SIG-M5 treated with dmso at 0.1 percent for 504 hours (cell line): Measurements from ENCODE around the gene BDKRB2.

Experiments used
- DNase-seq: peaks from one replicate; lab custom pipeline; 2025; ENCODE audit not compliant: unreplicated experiment; lab: John Stamatoyannopoulos, UW

BDKRB2 gene

GRCh38 chr14:96204151-96205058, at the start of gene BDKRB2:
Gene BDKRB2 (plus strand): TSS chr14:96204839. CDS start chr14:96237108, 32,269 bp downstream.
- DNase-seq, result peak; percentile 62

GRCh38 chr14:96154900-96155299, 49.7 kb upstream of the BDKRB2 start:
- DNase-seq, result no peak

GRCh38 chr14:96156804-96157760, 47.6 kb upstream of the BDKRB2 start:
- DNase-seq, result no peak

- no peak for DNase-seq
Observed at GRCh38 chr14:96158735-96159134, 45.9 kb upstream of the BDKRB2 start.

- DNase-seq, result no peak
Observed at GRCh38 chr14:96160076-96160912, 44.3 kb upstream of the BDKRB2 start.

- no peak for DNase-seq
Observed at GRCh38 chr14:96160913-96161310, 43.7 kb upstream of the BDKRB2 start.

GRCh38 chr14:96161636-96162035, 43.0 kb upstream of the BDKRB2 start:
- no peak for DNase-seq

GRCh38 chr14:96162265-96162664, 42.4 kb upstream of the BDKRB2 start:
- DNase-seq, result no peak

GRCh38 chr14:96162741-96163140, 41.9 kb upstream of the BDKRB2 start:
- no peak for DNase-seq

- no peak for DNase-seq
Observed at GRCh38 chr14:96164861-96165490, 39.7 kb upstream of the BDKRB2 start.

- DNase-seq, result no peak
Observed at GRCh38 chr14:96165493-96166436, 38.9 kb upstream of the BDKRB2 start.

- no peak for DNase-seq
Observed at GRCh38 chr14:96166461-96167223, 38.0 kb upstream of the BDKRB2 start.

GRCh38 chr14:96167224-96168148, 37.2 kb upstream of the BDKRB2 start:
- peak; percentile 28 for DNase-seq

GRCh38 chr14:96168581-96168980, 36.1 kb upstream of the BDKRB2 start:
- DNase-seq, result no peak

- no peak for DNase-seq
Observed at GRCh38 chr14:96170961-96171592, 33.6 kb upstream of the BDKRB2 start.

GRCh38 chr14:96173636-96174475, 30.8 kb upstream of the BDKRB2 start:
- no peak for DNase-seq
